ENCODE measurements around the gene LCN15.
"Not testable (repeated sequence)": the region's sequence is repeated elsewhere in the genome, so short reads cannot be mapped to it uniquely, and the experiment has no call there.

The LCN15 gene

GRCh38 chr9:136803551-136804508 lies 39.5 kb upstream of the LCN15 start:
- no peak for TF ChIP-seq PPARA (CRISPR knock-in tag; IDR thresholded peaks at IDR 0.05; ENCODE audit: borderline replicate concordance)
- no peak for TF ChIP-seq BACH2 (CRISPR knock-in tag; IDR thresholded peaks at IDR 0.05; ENCODE audit: borderline replicate concordance)
- TF ChIP-seq ESRRG (CRISPR knock-in tag; IDR thresholded peaks at IDR 0.05), result no peak
- no peak for TF ChIP-seq ZNF565 (CRISPR knock-in tag; conservative IDR thresholded peaks at IDR 0.05; ENCODE audit: low read depth)
- TF ChIP-seq, protein P1, sequence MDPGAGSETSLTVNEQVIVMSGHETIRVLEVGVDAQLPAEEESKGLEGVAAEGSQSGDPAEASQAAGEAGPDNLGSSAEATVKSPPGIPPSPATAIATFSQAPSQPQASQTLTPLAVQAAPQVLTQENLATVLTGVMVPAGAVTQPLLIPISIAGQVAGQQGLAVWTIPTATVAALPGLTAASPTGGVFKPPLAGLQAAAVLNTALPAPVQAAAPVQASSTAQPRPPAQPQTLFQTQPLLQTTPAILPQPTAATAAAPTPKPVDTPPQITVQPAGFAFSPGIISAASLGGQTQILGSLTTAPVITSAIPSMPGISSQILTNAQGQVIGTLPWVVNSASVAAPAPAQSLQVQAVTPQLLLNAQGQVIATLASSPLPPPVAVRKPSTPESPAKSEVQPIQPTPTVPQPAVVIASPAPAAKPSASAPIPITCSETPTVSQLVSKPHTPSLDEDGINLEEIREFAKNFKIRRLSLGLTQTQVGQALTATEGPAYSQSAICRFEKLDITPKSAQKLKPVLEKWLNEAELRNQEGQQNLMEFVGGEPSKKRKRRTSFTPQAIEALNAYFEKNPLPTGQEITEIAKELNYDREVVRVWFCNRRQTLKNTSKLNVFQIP (CRISPR knock-in tag; IDR thresholded peaks at IDR 0.05; ENCODE audit: borderline replicate concordance, low read depth), result no peak
- TF ChIP-seq SNAI2 (CRISPR knock-in tag; IDR thresholded peaks at IDR 0.05), result no peak
- TF ChIP-seq TCF4 (CRISPR knock-in tag; IDR thresholded peaks at IDR 0.05; ENCODE audit: borderline replicate concordance), result no peak
- no peak for TF ChIP-seq ZFP30 (CRISPR knock-in tag; IDR thresholded peaks at IDR 0.05)
- TF ChIP-seq, protein P2, sequence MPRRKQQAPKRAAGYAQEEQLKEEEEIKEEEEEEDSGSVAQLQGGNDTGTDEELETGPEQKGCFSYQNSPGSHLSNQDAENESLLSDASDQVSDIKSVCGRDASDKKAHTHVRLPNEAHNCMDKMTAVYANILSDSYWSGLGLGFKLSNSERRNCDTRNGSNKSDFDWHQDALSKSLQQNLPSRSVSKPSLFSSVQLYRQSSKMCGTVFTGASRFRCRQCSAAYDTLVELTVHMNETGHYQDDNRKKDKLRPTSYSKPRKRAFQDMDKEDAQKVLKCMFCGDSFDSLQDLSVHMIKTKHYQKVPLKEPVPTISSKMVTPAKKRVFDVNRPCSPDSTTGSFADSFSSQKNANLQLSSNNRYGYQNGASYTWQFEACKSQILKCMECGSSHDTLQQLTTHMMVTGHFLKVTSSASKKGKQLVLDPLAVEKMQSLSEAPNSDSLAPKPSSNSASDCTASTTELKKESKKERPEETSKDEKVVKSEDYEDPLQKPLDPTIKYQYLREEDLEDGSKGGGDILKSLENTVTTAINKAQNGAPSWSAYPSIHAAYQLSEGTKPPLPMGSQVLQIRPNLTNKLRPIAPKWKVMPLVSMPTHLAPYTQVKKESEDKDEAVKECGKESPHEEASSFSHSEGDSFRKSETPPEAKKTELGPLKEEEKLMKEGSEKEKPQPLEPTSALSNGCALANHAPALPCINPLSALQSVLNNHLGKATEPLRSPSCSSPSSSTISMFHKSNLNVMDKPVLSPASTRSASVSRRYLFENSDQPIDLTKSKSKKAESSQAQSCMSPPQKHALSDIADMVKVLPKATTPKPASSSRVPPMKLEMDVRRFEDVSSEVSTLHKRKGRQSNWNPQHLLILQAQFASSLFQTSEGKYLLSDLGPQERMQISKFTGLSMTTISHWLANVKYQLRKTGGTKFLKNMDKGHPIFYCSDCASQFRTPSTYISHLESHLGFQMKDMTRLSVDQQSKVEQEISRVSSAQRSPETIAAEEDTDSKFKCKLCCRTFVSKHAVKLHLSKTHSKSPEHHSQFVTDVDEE (CRISPR knock-in tag; IDR thresholded peaks at IDR 0.05), result no peak
- TF ChIP-seq ARNTL (CRISPR knock-in tag; IDR thresholded peaks at IDR 0.05; ENCODE audit: borderline replicate concordance, low read depth), result no peak
- TF ChIP-seq CREB5 (CRISPR knock-in tag; IDR thresholded peaks at IDR 0.05; ENCODE audit: low read depth), result no peak
- no peak for TF ChIP-seq PATZ1 (CRISPR knock-in tag; IDR thresholded peaks at IDR 0.05; ENCODE audit: borderline replicate concordance)
- no peak for TF ChIP-seq RARB (CRISPR knock-in tag; IDR thresholded peaks at IDR 0.05)
- no peak for TF ChIP-seq ISL1 (CRISPR knock-in tag; IDR thresholded peaks at IDR 0.05)
- TF ChIP-seq ZFP3 (CRISPR knock-in tag; IDR thresholded peaks at IDR 0.05), result no peak
- no peak for TF ChIP-seq CSDC2 (CRISPR knock-in tag; IDR thresholded peaks at IDR 0.05)
- no peak for TF ChIP-seq OSR1 (CRISPR knock-in tag; IDR thresholded peaks at IDR 0.05)
- no peak for TF ChIP-seq CSRNP3 (CRISPR knock-in tag; IDR thresholded peaks at IDR 0.05)

DNA sequence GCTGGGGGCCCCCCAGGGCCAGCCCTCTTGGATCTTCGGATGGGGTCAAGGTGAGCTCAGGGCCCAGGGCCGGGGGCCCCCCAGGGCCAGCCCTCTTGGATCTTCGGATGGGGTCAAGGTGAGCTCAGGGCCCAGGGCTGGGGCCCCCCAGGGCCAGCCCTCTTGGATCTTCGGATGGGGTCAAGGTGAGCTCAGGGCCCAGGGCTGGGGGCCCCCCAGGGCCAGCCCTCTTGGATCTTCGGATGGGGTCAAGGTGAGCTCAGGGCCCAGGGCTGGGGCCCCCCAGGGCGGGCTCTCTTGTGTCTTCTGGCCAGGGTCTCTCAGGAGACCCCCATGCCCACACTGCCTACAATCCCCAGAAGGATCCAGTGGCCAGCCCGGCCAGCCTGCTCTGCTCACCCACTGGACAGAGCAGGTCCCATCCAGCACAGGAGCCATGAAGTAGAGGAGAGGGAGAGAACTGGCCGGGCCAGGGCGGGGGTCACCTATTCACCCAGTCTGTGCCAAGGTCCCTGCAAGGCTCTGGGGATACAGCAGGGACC lies 38.8 kb upstream of the LCN15 start:
- not testable (repeated sequence) for ATAC-seq

More at GRCh38 chr9:136803551-136804508, 39.5 kb upstream of the LCN15 start:
- ATAC-seq, result no peak

- ATAC-seq, result no peak
- no peak for TF ChIP-seq TCF4 (CRISPR knock-in tag; IDR thresholded peaks at IDR 0.05; ENCODE audit: borderline replicate concordance)
- TF ChIP-seq PPARA (CRISPR knock-in tag; IDR thresholded peaks at IDR 0.05; ENCODE audit: borderline replicate concordance), result no peak
- TF ChIP-seq, protein P2 (CRISPR knock-in tag; IDR thresholded peaks at IDR 0.05), result no peak
- no peak for TF ChIP-seq TOX (CRISPR knock-in tag; IDR thresholded peaks at IDR 0.05; ENCODE audit: borderline replicate concordance)
- TF ChIP-seq ARNTL (CRISPR knock-in tag; IDR thresholded peaks at IDR 0.05; ENCODE audit: borderline replicate concordance, low read depth), result no peak
- TF ChIP-seq ZFP30 (CRISPR knock-in tag; IDR thresholded peaks at IDR 0.05), result no peak
- no peak for TF ChIP-seq ZFP3 (CRISPR knock-in tag; IDR thresholded peaks at IDR 0.05)
- TF ChIP-seq ISL1 (CRISPR knock-in tag; IDR thresholded peaks at IDR 0.05), result no peak
- no peak for TF ChIP-seq CREB5 (CRISPR knock-in tag; IDR thresholded peaks at IDR 0.05; ENCODE audit: low read depth)
- no peak for TF ChIP-seq ZNF8 (CRISPR knock-in tag; IDR thresholded peaks at IDR 0.05)
- TF ChIP-seq OSR1 (CRISPR knock-in tag; IDR thresholded peaks at IDR 0.05), result no peak
- no peak for TF ChIP-seq RARB (CRISPR knock-in tag; IDR thresholded peaks at IDR 0.05)
- TF ChIP-seq SNAI2 (CRISPR knock-in tag; IDR thresholded peaks at IDR 0.05), result no peak
- no peak for TF ChIP-seq GLIS3 (CRISPR knock-in tag; IDR thresholded peaks at IDR 0.05)
Measured at GRCh38 chr9:136802321-136802720, 38.0 kb upstream of the LCN15 start.

Data from SK-N-SH treated with all-trans-retinoic acid at 6 μM for 48 hours (cell line).